Caco-2 (cell line): ENCODE results near the gene CFAP69. TPM values are rescaled to one million over a fixed set of nuclear protein-coding genes. Genes with fewer than 3 reads are reported as not detected.

ENCODE experiments used
- BruUV-seq: library from RNA; stranded (reverse); fragments of 400-500 nt; replicated peaks from 2 replicates; lab custom pipeline; 2021; lab: Mats Ljungman, UMichigan
- CTCF ChIA-PET: fragments of 300-600 bp; sonication (Branson Sonifier 250); formaldehyde crosslinking; loops from one replicate; lab custom pipeline; 2022; ENCODE audit warnings: antibody characterized with exemption; lab: Charles Lee
- POLR2A ChIA-PET: fragments of 300-600 bp; sonication (Branson Sonifier 250); formaldehyde crosslinking; loops from one replicate; lab custom pipeline; 2022; ENCODE audit warnings: antibody characterized with exemption; lab: Charles Lee
- DNase-seq, 2 experiments: peaks; one replicate each; pipeline versions ENCODE4 v3.0.0 to v3.0.0-alpha.2; 2020 to 2022
- H3K27me3 ChIP-seq: replicated peaks from 2 replicates; pipeline ENCODE4 v1.6.0; 2011; ENCODE audit warnings: low read length; ENCODE audit not compliant: control insufficient read depth, insufficient read depth
- H3K36me3 ChIP-seq: 2 replicates; pipeline ENCODE4 v1.5.1; 2011; ENCODE audit warnings: low read length; ENCODE audit not compliant: control insufficient read depth, insufficient read depth
- H3K4me1 ChIP-seq: fragments of 250-450 bp; sonication (Bioruptor Pico); 2 replicates; pipeline ENCODE4 v1.5.1; 2020; ENCODE audit warnings: mild to moderate bottlenecking
- H3K4me3 ChIP-seq: 2 replicates; pipeline ENCODE4 v1.5.1; 2011; ENCODE audit warnings: low read depth, mild to moderate bottlenecking, control low read depth, low read length
- H3K9me3 ChIP-seq: fragments of 250-450 bp; sonication (Bioruptor Pico); 2 replicates; pipeline ENCODE4 v1.5.1; 2020; ENCODE audit warnings: mild to moderate bottlenecking, moderate library complexity
- H3K27ac Mint-ChIP-seq: one replicate; pipeline ENCODE4 v1.8.0; 2022; ENCODE audit warnings: mixed read lengths; ENCODE audit not compliant: unreplicated experiment
- H3K27me3 Mint-ChIP-seq: one replicate; pipeline ENCODE4 v1.8.0; 2022; ENCODE audit warnings: mixed read lengths; ENCODE audit not compliant: insufficient read depth, unreplicated experiment
- H3K36me3 Mint-ChIP-seq: one replicate; pipeline ENCODE4 v1.8.0; 2022; ENCODE audit warnings: mild to moderate bottlenecking, mixed read lengths; ENCODE audit not compliant: insufficient read depth, unreplicated experiment
- H3K4me1 Mint-ChIP-seq: one replicate; pipeline ENCODE4 v1.8.0; 2022; ENCODE audit warnings: low read depth, mixed read lengths; ENCODE audit not compliant: unreplicated experiment
- H3K4me3 Mint-ChIP-seq: one replicate; pipeline ENCODE4 v1.8.0; 2022; ENCODE audit warnings: mild to moderate bottlenecking, moderate library complexity, mixed read lengths; ENCODE audit not compliant: unreplicated experiment
- H3K9me3 Mint-ChIP-seq: one replicate; pipeline ENCODE4 v1.8.0; 2022; ENCODE audit warnings: mixed read lengths; ENCODE audit not compliant: unreplicated experiment
- CTCF ChIP-seq, 2 experiments: fragments of 200-600 bp in 1 of 2; IDR thresholded peaks; 1 replicate in 1 of 2; 2 replicates in 1 of 2; pipeline versions ENCODE4 v1.5.1 to v1.8.0; 2011 to 2022; ENCODE audit warnings: antibody characterized with exemption in 1 of 2, control low read depth in 1 of 2, inconsistent platforms in 1 of 2, low read depth in 1 of 2, low read length in 1 of 2, mild to moderate bottlenecking in 1 of 2, moderate library complexity in 1 of 2; ENCODE audit not compliant: insufficient read depth in 1 of 2, severe bottlenecking in 1 of 2, unreplicated experiment in 1 of 2
- intact Hi-C: fragments of 100-400 bp; cut with micrococcal nuclease; formaldehyde crosslinking; loops from one replicate; pipeline ENCODE4 v1.10.0; 2022; ENCODE audit not compliant: unreplicated experiment
- total RNA-seq: library from RNA; stranded (reverse); gene quantifications from 2 replicates; pipeline ENCODE4 v1.2.3, GENCODE V29; 2022

CFAP69 gene
- total RNA-seq, 1 experiment from 2014 or later, result 4.8 TPM

GRCh38 chr7:90266808-90267207 lies 21.8 kb downstream of the CFAP69 start:
- ChIA-PET CTCF (no interaction called here), POLR2A (no interaction called here)
- Histone ChIP-seq H3K27me3 (no peaks in the 10 kb centered on the region), H3K9me3 (no peaks in the 10 kb centered on the region), H3K36me3 (no peaks in the 10 kb centered on the region), H3K4me1 (peaks cover 53% of the 10 kb centered on the region), H3K4me3 (no peak overlapping the region)
- Mint-ChIP-seq H3K4me3 (no peak overlapping the region), H3K9me3 (peaks cover 15% of the 10 kb centered on the region), H3K27ac (no peak overlapping the region), H3K27me3 (no peaks in the 10 kb centered on the region), H3K4me1 (peaks cover 21% of the 10 kb centered on the region), H3K36me3 (no peaks in the 10 kb centered on the region)
- TF ChIP-seq CTCF (IDR thresholded peaks at IDR 0.05; ENCODE audit: insufficient read depth in 1 of 2, low read depth in 1 of 2, low read length in 1 of 2, severe bottlenecking in 1 of 2, unreplicated experiment in 1 of 2), result no peak
- BruUV-seq, result no TSS peak
- DNase-seq, result no peak
- intact Hi-C loops, result loop anchor here (1.0 kb wide), 1 partner anchor 31 kb away; no protein-coding TSS in a partner anchor

GRCh38 chr7:90267263-90267858 lies 22.4 kb downstream of the CFAP69 start:
- Mint-ChIP-seq H3K9me3 (peaks cover 15% of the 10 kb centered on the region), H3K4me1 (peaks cover 21% of the 10 kb centered on the region), H3K4me3 (no peak overlapping the region), H3K27me3 (no peaks in the 10 kb centered on the region), H3K27ac (no peak overlapping the region), H3K36me3 (no peaks in the 10 kb centered on the region)
- peaks cover 58% of the 10 kb centered on the region for H3K4me1 ChIP-seq
- H3K4me3 ChIP-seq, result no peak overlapping the region
- ChIA-PET POLR2A (no interaction called here), CTCF (no interaction called here)
- DNase-seq, result no peak
- intact Hi-C loops, result loop anchor here (1.0 kb wide), 1 partner anchor 31 kb away; no protein-coding TSS in a partner anchor
- H3K9me3 ChIP-seq, result no peaks in the 10 kb centered on the region
- no TSS peak for BruUV-seq
- H3K27me3 ChIP-seq, result no peaks in the 10 kb centered on the region
- TF ChIP-seq CTCF (IDR thresholded peaks at IDR 0.05; ENCODE audit: insufficient read depth in 1 of 2, low read depth in 1 of 2, low read length in 1 of 2, severe bottlenecking in 1 of 2, unreplicated experiment in 1 of 2), result no peak
- H3K36me3 ChIP-seq, result no peaks in the 10 kb centered on the region

- H3K4me1 ChIP-seq, result peaks cover 77% of the 10 kb centered on the region
- ChIA-PET CTCF (no interaction called here), POLR2A (no interaction called here)
- H3K36me3 Mint-ChIP-seq, result no peaks in the 10 kb centered on the region
- no peaks in the 10 kb centered on the region for H3K9me3 ChIP-seq
- intact Hi-C loops, result no loop called here
- peak overlapping the region; percentile 60 for H3K27ac Mint-ChIP-seq
- H3K4me3 Mint-ChIP-seq, result peak overlapping the region; percentile 11
- no peaks in the 10 kb centered on the region for H3K27me3 ChIP-seq
- peaks cover 15% of the 10 kb centered on the region for H3K9me3 Mint-ChIP-seq
- H3K4me1 Mint-ChIP-seq, result peaks cover 32% of the 10 kb centered on the region
- no peak for TF ChIP-seq CTCF (IDR thresholded peaks at IDR 0.05; ENCODE audit: insufficient read depth in 1 of 2, low read depth in 1 of 2, low read length in 1 of 2, severe bottlenecking in 1 of 2, unreplicated experiment in 1 of 2)
- H3K36me3 ChIP-seq, result no peaks in the 10 kb centered on the region
- no TSS peak for BruUV-seq
- no peak overlapping the region for H3K4me3 ChIP-seq
- DNase-seq, result no peak
- no peaks in the 10 kb centered on the region for H3K27me3 Mint-ChIP-seq
These were observed 24.2 kb downstream of the CFAP69 start for GRCh38 chr7:90269163-90269562.
